ENCODE data around the gene DGKE. TPM values are rescaled to one million over a fixed set of nuclear protein-coding genes. Genes with fewer than 3 reads are reported as not detected.

Gene DGKE
- total and polyA plus RNA-seq, 8 donors: 0.56 to 38.8 (median 13.6) TPM

- intact Hi-C loops (cut with DNase I; ENCODE audit: low total_unique reads): no loop called here
- Histone ChIP-seq H3K27me3 (no peaks in the 10 kb centered on the region), H3K9me3 (no peaks in the 10 kb centered on the region), H3K4me1 (peaks cover 52 to 81% (median 59%) of the 10 kb centered on the region in 4 donors), H3K27ac (peak overlapping the region; percentile 14 to 98 (median 92)), H3K4me3 (peak overlapping the region; percentile 75 to 92 (median 86)), H3K36me3 (peaks cover 11 to 19% (median 15%) of the 10 kb centered on the region in 4 donors)
- peak; percentile 14 to 32 for DNase-seq
- 15 to 38% (median 25%) methylated on average over 17 to 21 of the region's 21 CpGs for WGBS, 5 donors
- no peak for TF ChIP-seq CTCF (IDR thresholded peaks at IDR 0.05)
- no peak for TF ChIP-seq EP300 (IDR thresholded peaks at IDR 0.05)
- TF ChIP-seq POLR2AphosphoS5 (IDR thresholded peaks at IDR 0.05): no peak
- TF ChIP-seq POLR2A (IDR thresholded peaks at IDR 0.05): no peak
These were observed 78.4 kb downstream of the DGKE start for GRCh38 chr17:56912105-56912999.

- Histone ChIP-seq H3K27me3 (no peaks in the 10 kb centered on the region), H3K4me1 (peaks cover 52 to 75% (median 59%) of the 10 kb centered on the region in 4 donors), H3K4me3 (peak overlapping the region; percentile 75 to 92 (median 86)), H3K36me3 (peaks cover 7 to 13% (median 9%) of the 10 kb centered on the region in 4 donors), H3K9me3 (no peaks in the 10 kb centered on the region), H3K27ac (peak overlapping the region; percentile 92 to 98 (median 94))
- intact Hi-C loops (cut with DNase I; ENCODE audit: low total_unique reads): no loop called here
- TF ChIP-seq CTCF (IDR thresholded peaks at IDR 0.05) (no peak), POLR2A (IDR thresholded peaks at IDR 0.05) (no peak)
- no peak for DNase-seq
- 11 to 26% (median 23%) methylated on average over 7 of the region's 7 CpGs for WGBS, 5 donors
These were observed 79.0 kb downstream of the DGKE start for GRCh38 chr17:56913000-56913311.

- Histone ChIP-seq H3K9me3 (no peaks in the 10 kb centered on the region), H3K36me3 (peaks cover 2 to 8% (median 4%) of the 10 kb centered on the region in 4 donors), H3K4me3 (peak overlapping the region; percentile 75 to 92 (median 86)), H3K4me1 (peaks cover 52 to 72% (median 57%) of the 10 kb centered on the region in 4 donors), H3K27ac (peak overlapping the region; percentile 92 to 98 (median 94)), H3K27me3 (no peaks in the 10 kb centered on the region)
- no peak for DNase-seq
- TF ChIP-seq EP300 (IDR thresholded peaks at IDR 0.05) (no peak), CTCF (IDR thresholded peaks at IDR 0.05) (no peak), POLR2A (IDR thresholded peaks at IDR 0.05) (no peak), POLR2AphosphoS5 (IDR thresholded peaks at IDR 0.05) (no peak)
- intact Hi-C loops (cut with DNase I; ENCODE audit: low total_unique reads): no loop called here
- 0 to 3% (median 0%) methylated on average over 8 to 44 of the region's 44 CpGs for WGBS, 5 donors
These were observed 79.5 kb downstream of the DGKE start for GRCh38 chr17:56913353-56913866.

DNA sequence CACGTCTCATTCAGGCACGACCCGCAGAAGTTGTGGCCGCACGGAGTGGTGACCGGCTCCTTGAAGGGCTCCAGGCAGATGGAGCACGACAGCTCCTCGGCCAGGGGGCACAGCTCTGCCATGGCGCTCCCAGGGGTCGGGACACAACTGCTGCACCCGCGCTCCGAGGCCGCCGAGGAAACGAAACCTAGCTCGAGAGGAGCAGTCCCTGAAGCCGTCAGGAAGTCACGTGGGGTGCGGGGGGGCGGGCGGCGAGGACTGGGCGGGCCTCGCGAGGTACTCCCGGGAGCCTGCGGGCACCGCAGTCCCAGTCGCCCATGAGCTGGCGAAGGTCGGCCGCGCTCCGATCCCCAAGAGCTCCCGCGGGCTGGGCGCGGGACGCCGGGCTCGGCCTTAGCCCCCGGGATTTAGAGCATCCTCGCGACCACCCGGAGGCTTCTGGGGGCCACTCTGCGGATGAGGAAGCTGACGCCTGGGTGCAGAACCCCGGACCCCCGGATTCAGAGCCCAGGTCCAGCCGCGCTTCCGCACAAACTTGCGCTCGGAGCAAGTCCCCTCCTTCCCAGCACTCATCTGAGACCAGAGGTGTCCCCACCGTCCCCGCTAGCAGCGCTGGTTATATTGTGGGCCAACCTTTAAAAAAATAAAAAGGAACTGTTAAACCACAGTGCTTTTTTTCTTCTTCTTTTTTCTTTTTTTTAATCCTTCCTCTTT lies 80.1 kb downstream of the DGKE start, which contains the start of gene TRIM25:
Gene TRIM25, minus strand, starts transcription at position 183 of the 714 bp plus-strand sequence. Its CDS starts 61 bp downstream, at position 122.
- Histone ChIP-seq H3K4me3 (peak within 1 kb of the TSS; percentile 75 to 92 (median 86)), H3K4me1 (peaks cover 46 to 66% (median 53%) of the 10 kb centered on the region in 4 donors), H3K36me3 (peaks cover 0 to 2% (median 0%) of the 10 kb centered on the region in 4 donors), H3K9me3 (no peaks in the 10 kb centered on the region), H3K27me3 (no peaks in the 10 kb centered on the region), H3K27ac (peak within 1 kb of the TSS; percentile 92 to 98 (median 94))
- peak; percentile 94 to 97 for DNase-seq
- 0% methylated on average over 7 to 58 of the region's 58 CpGs for WGBS, 5 donors
- intact Hi-C loops (cut with DNase I; ENCODE audit: low total_unique reads): no loop called here
- TF ChIP-seq POLR2A (IDR thresholded peaks at IDR 0.05) (peak in 2 of 4 donors; percentile 74 to 93), EP300 (IDR thresholded peaks at IDR 0.05) (no peak), CTCF (IDR thresholded peaks at IDR 0.05) (no peak), POLR2AphosphoS5 (IDR thresholded peaks at IDR 0.05) (peak; percentile 92 to 99 (median 97))
